WTC11 (cell line): ENCODE measurements around the gene MOGAT2. TPM values are rescaled to one million over a fixed set of nuclear protein-coding genes. Genes with fewer than 3 reads are reported as not detected.

Source experiments
- E2F4 ChIP-seq: sonication (generic); formaldehyde crosslinking; IDR thresholded peaks from 2 replicates; pipeline ENCODE4 v1.8.1; 2022; ENCODE audit warnings: low read depth, mild to moderate bottlenecking, moderate library complexity, missing genetic modification reagents, borderline replicate concordance
- total RNA-seq: library from RNA; stranded (reverse); gene quantifications from 3 replicates; pipeline ENCODE4 v1.2.3, GENCODE V29; 2021

The MOGAT2 gene
- total RNA-seq, 1 experiment from 2014 or later, result not detected

GRCh38 chr11:75781831-75782230 is 64.2 kb downstream of the MOGAT2 start (continued):
- no peak for TF ChIP-seq E2F4

Other genes starting within 250 kb of the MOGAT2 start
- gene GDPD5, start 191.9 kb upstream of the MOGAT2 start, total RNA-seq, result 4.7 to 12.2 TPM (median 5.3 TPM) in 3 replicates
- gene SERPINH1, start 155.6 kb upstream of the MOGAT2 start, total RNA-seq, result 411 to 478 TPM (median 473 TPM) in 3 replicates
- 0.27 to 0.90 TPM (median 0.55 TPM) in 3 replicates for gene MAP6, start 48.8 kb upstream of the MOGAT2 start, total RNA-seq
- 1.6 to 3.3 TPM (median 2.8 TPM) in 3 replicates for gene DGAT2, start 50.9 kb downstream of the MOGAT2 start, total RNA-seq
- 10.9 to 14.5 TPM (median 12.3 TPM) in 3 replicates for gene UVRAG, start 97.4 kb downstream of the MOGAT2 start, total RNA-seq